GM21825 (cell line): ENCODE measurements around the gene CTXN2.

Experiments
- ATAC-seq: cut with Tn5 transposase; IDR thresholded peaks from one replicate; pipeline ENCODE4 v1.9.1; 2021; ENCODE audit warnings: mild to moderate bottlenecking, moderate library complexity; ENCODE audit not compliant: unreplicated experiment

Gene CTXN2

GRCh38 chr15:48191574-48192225 is at the start of gene CTXN2:
TSS of gene CTXN2 (plus strand) at chr15:48191665. CDS start at chr15:48201301, 9,636 bp downstream.
- ATAC-seq = no peak

DNA sequence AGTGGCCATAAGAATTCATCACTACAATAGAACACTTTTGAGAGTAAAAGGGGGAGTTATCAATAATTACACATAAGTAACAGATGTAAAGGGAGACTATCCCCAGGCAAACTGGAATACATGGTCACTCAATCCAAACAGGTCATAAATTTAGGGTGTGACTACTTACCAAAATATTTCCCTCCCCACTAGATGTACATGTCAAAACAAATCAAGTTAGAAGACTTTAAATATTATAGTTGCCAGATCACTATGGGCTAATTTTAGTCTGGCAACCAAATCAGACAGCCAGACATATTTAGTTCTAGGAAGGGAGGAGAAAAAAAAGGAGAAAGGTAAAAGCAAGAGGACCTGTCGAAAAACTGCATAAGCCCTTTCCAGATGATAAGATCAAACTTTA is 47.6 kb upstream of the CTXN2 start:
- no peak for ATAC-seq

DNA sequence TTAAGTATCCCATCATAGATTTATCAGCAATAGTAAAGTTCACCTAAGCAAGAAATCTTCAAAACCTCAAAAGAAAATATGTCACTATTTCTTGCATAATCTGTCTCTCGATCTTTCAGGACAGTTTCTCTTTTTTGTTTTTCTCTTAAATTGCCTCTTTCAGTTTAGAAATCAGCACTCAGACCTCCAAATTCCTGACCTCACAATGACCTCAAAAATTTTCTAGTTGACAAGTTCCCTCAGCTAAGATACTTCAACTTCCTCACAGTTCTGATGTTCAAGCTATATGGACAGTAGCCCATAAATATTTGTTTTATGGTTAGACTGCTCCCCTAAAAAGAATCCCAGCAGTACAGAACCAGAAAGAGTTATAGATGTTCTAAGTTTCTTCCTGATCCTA is 46.6 kb upstream of the CTXN2 start:
- ATAC-seq = no peak

GRCh38 chr15:48145923-48146322 is 45.5 kb upstream of the CTXN2 start:
- no peak for ATAC-seq

GRCh38 chr15:48147358-48147757 is 44.1 kb upstream of the CTXN2 start:
- no peak for ATAC-seq

- no peak for ATAC-seq
These were observed 41.6 kb upstream of the CTXN2 start for GRCh38 chr15:48149858-48150257.

DNA sequence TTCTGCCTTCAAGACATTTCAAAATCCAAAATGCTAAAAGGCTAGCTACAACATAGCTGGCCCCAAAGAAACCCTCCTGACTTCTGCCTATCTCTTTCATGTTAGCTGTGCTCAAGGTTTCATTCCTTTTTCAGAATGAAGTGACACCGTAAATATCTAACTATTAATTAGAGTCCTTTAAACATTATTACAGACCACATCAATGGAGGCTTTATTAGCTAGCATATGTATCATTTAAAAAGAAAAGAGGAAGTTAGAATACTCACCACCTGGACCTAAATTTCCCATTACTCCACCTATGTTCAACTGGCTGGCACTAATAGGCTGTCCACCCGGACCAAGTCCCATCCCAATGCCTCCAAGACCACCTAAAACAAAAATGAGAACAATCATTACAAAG is 37.9 kb upstream of the CTXN2 start:
- no peak for ATAC-seq

GRCh38 chr15:48168616-48169015 is 22.8 kb upstream of the CTXN2 start:
- ATAC-seq = no peak

GRCh38 chr15:48170981-48171380 is 20.5 kb upstream of the CTXN2 start:
- ATAC-seq = no peak

DNA sequence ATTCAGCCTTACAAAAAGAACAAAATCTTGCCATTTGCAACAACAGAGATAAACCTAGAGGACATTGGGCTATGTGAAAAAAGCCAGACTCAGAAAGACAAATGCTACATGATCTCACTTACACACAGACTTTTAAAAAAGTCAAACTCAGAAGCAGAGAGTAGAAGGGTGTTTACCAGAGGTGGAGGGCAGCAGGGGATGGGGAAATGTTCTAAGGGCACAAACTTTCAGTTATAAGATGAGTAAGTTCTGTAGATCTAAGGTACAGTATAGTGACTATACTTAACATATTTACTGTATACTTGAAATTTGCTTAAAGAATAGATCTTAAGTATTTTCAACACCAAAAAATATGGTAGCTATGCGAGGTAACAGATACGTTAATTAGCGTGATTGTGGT is 16.3 kb upstream of the CTXN2 start:
- ATAC-seq = no peak

DNA sequence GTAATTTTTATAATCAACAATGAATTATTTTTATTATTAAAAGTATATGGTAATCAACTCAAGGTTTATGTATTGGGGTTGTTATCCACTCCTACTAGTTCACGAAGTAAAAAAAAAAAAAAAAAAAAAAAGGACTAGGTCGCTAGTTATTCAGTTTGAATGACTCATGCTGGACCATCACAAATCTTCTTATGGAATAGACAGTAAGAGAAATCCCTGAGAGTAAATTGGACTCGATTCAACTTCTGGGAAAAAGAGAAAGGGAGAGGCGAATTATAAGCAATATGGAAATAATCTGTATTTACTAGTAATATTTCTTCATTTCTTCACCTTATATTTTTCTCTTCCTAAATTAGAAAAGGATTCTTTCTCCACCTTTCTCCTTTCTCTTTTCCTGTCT is 15.4 kb upstream of the CTXN2 start:
- no peak for ATAC-seq

DNA sequence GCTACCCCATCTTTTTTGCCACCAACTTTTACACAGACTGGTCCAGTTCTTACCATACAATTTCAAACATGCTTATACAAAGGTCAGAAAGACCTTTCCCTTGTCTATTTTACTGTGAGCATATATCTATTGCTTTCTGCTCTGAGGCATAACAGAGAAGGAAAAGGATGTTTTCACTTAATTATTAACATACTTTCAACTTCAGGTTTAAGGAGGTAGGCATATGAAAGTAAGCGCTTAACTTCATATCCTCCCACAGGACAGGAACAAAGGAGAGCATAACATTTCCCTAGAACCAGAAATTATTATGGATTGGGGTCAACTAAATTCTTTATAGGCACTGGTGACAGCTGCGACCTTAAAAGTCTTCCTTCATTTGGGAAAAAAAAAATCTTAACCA is 14.5 kb upstream of the CTXN2 start:
- ATAC-seq = peak; percentile 33

DNA sequence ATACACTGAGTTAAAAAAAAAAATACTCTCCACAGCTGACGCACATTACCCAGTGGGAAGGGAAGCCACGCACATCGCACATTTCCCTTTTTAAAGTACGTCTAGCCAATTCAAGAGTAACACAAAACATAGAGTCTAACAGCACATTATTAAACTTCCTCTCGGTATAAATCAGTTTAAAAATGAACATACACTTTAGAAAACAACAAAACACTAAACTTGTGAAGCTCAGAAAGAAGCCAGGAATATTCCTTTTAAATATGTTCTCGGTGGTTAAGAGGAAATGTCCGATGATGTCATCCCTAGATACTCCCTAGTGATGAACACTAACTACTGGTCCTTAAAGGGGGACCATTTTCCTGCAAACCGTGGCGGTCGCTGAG is 14.1 kb upstream of the CTXN2 start:
- peak; percentile 53 for ATAC-seq

DNA sequence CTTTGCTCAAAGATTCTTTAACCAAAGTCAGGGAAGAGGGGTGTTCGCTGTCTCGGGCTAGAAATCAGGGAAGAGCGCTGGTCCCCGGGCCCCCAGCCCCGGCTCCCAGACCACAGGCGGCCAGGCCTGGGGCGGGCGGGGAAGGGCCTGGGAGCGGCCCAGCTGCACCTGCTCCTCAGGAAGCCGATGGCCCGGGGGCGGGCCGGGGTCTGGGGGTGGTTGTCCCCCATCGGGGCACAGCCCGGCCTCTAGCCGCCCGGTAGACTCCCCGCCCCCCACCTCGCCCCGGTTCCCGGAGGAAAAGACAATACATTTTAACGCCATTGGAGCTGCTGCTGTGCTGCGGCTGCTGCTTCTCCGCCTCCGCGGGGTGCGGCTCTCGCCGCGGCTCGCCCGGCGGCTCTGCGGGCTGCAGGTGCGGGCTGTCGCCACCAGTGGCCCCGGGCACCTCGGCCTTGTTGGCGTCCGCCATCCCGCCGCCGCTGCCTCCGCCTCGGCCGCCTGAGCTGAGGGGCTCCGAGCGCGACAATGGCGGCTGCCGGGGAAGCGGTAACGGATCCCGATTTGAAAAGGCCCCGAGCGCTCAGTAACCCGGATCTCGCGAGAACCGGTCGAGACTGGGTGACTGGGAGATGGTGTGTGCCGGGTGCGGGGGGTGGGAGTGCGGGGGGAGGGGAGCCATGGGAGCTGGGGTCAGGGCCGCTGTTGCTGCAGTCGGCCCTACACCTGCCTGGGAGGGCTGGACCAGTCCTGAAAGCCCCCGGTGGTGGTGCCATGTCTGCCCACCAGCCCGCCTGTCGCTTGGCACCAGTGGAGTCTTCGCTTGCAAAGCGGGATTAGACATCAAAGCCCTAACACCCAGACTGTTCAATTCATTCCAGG is 13.5 kb upstream of the CTXN2 start, which contains the start of gene MYEF2:
MYEF2 (minus strand) TSS at position 530 of the 882 bp plus-strand sequence; CDS start at position 472, 58 bp downstream.
- peak; percentile 76 for ATAC-seq

- no peak for ATAC-seq
These were observed 12.9 kb upstream of the CTXN2 start for GRCh38 chr15:48178648-48178931.

- ATAC-seq = no peak
These were observed 8.7 kb upstream of the CTXN2 start for GRCh38 chr15:48182749-48183148.

GRCh38 chr15:48185529-48185928 is 5.9 kb upstream of the CTXN2 start:
- ATAC-seq = no peak

DNA sequence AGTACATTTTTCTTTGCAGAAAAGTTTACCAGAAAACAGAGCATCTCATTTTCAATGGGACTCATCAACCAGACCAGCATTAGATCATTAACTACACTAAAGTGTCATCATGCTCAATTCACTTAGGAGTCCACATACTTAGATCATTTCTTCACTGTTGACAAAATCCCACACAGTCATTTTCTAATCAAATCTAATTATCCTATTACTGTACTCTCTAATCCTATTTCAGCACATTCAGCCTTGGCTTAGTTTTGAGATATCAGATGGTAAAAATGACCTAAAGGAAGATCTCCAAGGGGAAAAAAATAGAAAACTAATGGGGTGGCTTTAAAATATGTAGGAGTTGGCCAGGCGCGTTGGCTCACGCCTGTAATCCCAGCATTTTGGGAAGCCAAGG is 5.2 kb upstream of the CTXN2 start:
- no peak for ATAC-seq

GRCh38 chr15:48190932-48191573 is 412 bp upstream of the CTXN2 start:
- ATAC-seq = no peak

- ATAC-seq = no peak
These were observed 10.6 kb downstream of the CTXN2 start for GRCh38 chr15:48202068-48202467.

DNA sequence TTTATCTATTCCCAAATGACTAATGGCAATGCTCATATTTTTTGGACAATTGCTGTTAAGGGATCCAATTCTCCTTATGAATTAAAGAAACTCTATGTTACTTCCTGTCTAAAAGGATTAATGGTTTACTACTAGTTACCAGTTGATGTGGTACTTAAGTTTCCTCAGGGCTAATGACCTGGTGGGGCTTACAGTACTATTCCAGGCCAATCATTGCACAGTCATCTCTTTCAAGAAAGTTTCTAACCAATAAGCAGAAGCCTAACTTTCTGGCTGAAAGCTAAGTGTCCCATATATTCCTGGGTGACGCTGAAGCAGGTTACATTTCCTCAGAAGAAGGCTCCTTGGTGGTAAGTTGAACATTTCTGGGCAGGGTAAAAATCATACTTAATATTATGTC is 14.5 kb downstream of the CTXN2 start, which contains the start of gene SLC12A1:
SLC12A1 (plus strand) TSS at position 322 of the 400 bp plus-strand sequence. CDS start 1,418 bp downstream, outside the sequence.
- no peak for ATAC-seq

DNA sequence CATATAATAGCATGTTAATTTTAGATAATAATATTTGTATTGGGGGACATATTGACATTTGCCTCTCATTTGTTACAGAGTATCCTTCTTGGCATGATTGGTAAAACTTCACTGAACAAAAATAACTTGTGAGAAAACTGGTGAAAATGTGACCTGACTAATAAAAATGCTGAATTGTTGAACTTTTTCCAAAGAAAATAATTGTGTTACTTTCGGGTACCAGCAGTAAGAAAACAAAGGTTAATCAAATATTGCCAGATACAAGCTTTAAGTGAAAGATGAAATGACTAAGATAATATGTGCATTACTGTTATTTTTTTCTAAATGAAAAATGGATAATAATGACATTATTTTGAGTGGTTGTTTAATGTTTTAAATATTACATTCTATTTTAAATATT is 29.8 kb downstream of the CTXN2 start:
- ATAC-seq = no peak
